Aorta (tissue), 5 donors: ENCODE data around the gene LCE2B. TPM values are rescaled to one million over a fixed set of nuclear protein-coding genes. Genes with fewer than 3 reads are reported as not detected.

Source experiments
- ATAC-seq: fragments of 200-7000 bp; cut with Tn5 transposase; one replicate; pipeline ENCODE4 v1.9.1; 2022; ENCODE audit warnings: moderate library complexity; ENCODE audit not compliant: low FRiP score
- DNase-seq, 2 donors: peaks; one replicate each; pipeline ENCODE4 v3.0.0-alpha.2; 2020
- H3K27ac ChIP-seq, 2 donors: one replicate each; pipeline ENCODE4 v1.5.1; 2013; ENCODE audit warnings: low read length in 2 of 2, mild to moderate bottlenecking in 2 of 2, moderate library complexity in 2 of 2, control low read depth in 1 of 2, inconsistent platforms in 1 of 2, low read depth in 1 of 2
- H3K27me3 ChIP-seq, 2 donors: one replicate each; pipeline ENCODE4 v1.6.1; 2013; ENCODE audit warnings: control low read depth in 1 of 2, low read length in 1 of 2, mild to moderate bottlenecking in 1 of 2, moderate library complexity in 1 of 2; ENCODE audit not compliant: insufficient read depth in 2 of 2, control insufficient read depth in 1 of 2
- H3K36me3 ChIP-seq, 2 donors: one replicate each; pipeline ENCODE4 v1.6.1; 2013; ENCODE audit warnings: control low read depth in 1 of 2, low read length in 1 of 2, mild to moderate bottlenecking in 1 of 2; ENCODE audit not compliant: insufficient read depth in 2 of 2, control insufficient read depth in 1 of 2
- H3K4me1 ChIP-seq, 2 donors: one replicate each; pipeline ENCODE4 v1.6.1; 2013; ENCODE audit warnings: low read length in 2 of 2, control low read depth in 1 of 2, mild to moderate bottlenecking in 1 of 2, moderate library complexity in 1 of 2; ENCODE audit not compliant: insufficient read depth in 2 of 2, control insufficient read depth in 1 of 2
- H3K4me3 ChIP-seq, 2 donors: one replicate each; pipeline ENCODE4 v1.5.1; 2013; ENCODE audit warnings: low read length in 2 of 2, control low read depth in 1 of 2, mild to moderate bottlenecking in 1 of 2
- H3K9me3 ChIP-seq: one replicate; pipeline ENCODE4 v1.6.1; 2013; ENCODE audit warnings: mild to moderate bottlenecking, low read length; ENCODE audit not compliant: control insufficient read depth
- WGBS, 2 donors: extraction: QIAGEN DNeasy Blood & Tissue Kit; methylation state at CpG; one replicate each; pipeline ENCODE4 v1.1.7; 2013; 5-methylcytosine and 5-hydroxymethylcytosine counted together
- intact Hi-C, 2 donors: fragments of 100-400 bp; cut with DNase I; formaldehyde crosslinking; loops; one replicate each; pipeline versions ENCODE4 v1.14.2 to v1.15.0; 2022
- polyA plus RNA-seq, 2 donors: library from polyadenylated mRNA; stranded (reverse); fragments of 200-250 nt; gene quantifications; one replicate each; pipeline ENCODE4 v1.2.3, GENCODE V29; 2013
- total RNA-seq, 2 donors: library from RNA; stranded (reverse); fragmentation: NEBNext Ultra II Directional; extraction: Animal tissue kit (Norgen Biotek cat#: 25700); gene quantifications; one replicate each; pipeline ENCODE4 v1.2.1, GENCODE V29; 2021
- donor health status: healthy with polysubstance abuse.
- donor health status: Bipolar disorder and iron deficiency.
- donor health status: DM: no; HTN: no; CAD: no.
- donor health status: DM: no; HTN: no; CAD: no.
- donor health status: DM: yes; HTN: yes; CAD: no.

LCE2B gene
- total and polyA plus RNA-seq, 4 donors = not detected

DNA sequence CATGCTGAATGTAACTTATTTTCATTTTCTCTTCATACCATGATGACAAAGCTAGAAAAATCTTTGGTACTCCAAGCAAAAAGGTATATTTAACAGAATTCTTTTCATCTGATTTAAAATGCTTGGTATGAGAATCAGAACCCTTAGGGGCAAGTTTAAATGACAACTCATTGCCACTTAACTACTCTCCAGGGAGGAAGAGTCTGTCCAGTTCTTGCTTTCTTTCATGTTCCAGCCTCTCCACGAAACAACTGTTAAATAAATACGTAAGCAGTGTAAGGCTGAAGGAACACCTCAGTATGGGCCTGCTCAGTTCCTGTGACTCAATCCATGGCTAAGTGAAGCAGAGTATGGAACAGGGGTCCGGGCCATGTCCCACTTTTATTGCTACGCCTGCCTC is 13.8 kb downstream of the LCE2B start:
- H3K36me3 ChIP-seq = no peaks in the 10 kb centered on the region
- no peak overlapping the region for H3K4me3 ChIP-seq
- peaks cover 0 to 2% of the 10 kb centered on the region in 2 donors for H3K27me3 ChIP-seq
- no peak overlapping the region for H3K27ac ChIP-seq
- no peaks in the 10 kb centered on the region for H3K9me3 ChIP-seq
- no peaks in the 10 kb centered on the region for H3K4me1 ChIP-seq
- DNase-seq (no peak), ATAC-seq (no peak)
- intact Hi-C loops = no loop called here
- WGBS, 2 donors = 58 to 67% methylated on average over 4 of the region's 4 CpGs

DNA sequence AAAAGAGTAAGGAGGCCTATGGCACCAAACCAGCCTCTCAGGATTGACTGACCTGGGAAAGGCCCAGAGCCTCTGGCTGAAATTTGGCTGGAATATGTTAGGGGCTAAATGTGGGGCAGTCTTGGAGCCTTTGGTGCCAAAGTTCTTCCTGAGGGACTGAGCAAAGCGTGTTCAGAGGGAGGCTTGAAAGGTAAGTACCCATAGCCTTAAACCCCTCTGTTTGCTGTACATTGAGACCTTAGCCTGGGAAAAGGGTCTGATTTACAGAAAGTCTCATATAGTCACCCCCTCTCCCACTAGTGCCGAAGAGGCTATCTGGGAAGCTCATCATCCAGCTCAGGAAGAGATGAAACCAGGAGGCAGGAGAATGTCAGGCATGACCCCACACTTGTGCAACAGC is 21.9 kb downstream of the LCE2B start, which contains the start of gene LCE4A:
Gene LCE4A, plus strand, starts transcription at position 301 of the 400 bp plus-strand sequence. CDS start 916 bp downstream, outside the sequence.
- no peak for ATAC-seq

DNA sequence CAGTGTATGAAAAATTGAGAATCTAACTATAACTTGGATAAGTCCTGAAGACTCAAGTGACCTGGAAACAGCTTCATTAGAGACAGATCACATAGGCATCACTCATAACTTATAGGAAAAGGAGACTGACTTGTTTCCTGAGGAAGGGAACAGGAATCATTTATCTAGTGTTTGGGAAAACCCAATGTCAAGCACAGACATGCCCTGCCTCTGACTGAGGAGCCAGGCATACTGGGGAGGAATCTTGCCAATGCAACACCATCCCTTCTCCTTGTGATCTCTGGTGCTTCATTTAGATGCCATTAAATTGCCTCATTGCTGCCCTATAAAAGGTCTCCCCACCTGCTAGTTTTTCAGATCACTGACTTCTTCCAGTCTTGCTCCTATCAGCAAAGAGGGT is 32.3 kb downstream of the LCE2B start:
- Histone ChIP-seq H3K36me3 (no peaks in the 10 kb centered on the region), H3K27me3 (no peaks in the 10 kb centered on the region), H3K27ac (no peak overlapping the region), H3K9me3 (peaks cover 3% of the 10 kb centered on the region), H3K4me1 (no peaks in the 10 kb centered on the region), H3K4me3 (no peak overlapping the region)
- intact Hi-C loops = no loop called here
- ATAC-seq (no peak), DNase-seq (no peak)

More for the DNA sequence above, 21.9 kb downstream of the LCE2B start, which contains the start of gene LCE4A:
- Histone ChIP-seq H3K36me3 (no peaks in the 10 kb centered on the region), H3K27ac (no peak within 1 kb of the TSS), H3K4me3 (no peak within 1 kb of the TSS), H3K27me3 (no peaks in the 10 kb centered on the region), H3K4me1 (no peaks in the 10 kb centered on the region), H3K9me3 (no peaks in the 10 kb centered on the region)
- DNase-seq = no peak
- intact Hi-C loops = no loop called here
- WGBS, 2 donors = 69 to 71% methylated on average over 2 of the region's 2 CpGs

DNA sequence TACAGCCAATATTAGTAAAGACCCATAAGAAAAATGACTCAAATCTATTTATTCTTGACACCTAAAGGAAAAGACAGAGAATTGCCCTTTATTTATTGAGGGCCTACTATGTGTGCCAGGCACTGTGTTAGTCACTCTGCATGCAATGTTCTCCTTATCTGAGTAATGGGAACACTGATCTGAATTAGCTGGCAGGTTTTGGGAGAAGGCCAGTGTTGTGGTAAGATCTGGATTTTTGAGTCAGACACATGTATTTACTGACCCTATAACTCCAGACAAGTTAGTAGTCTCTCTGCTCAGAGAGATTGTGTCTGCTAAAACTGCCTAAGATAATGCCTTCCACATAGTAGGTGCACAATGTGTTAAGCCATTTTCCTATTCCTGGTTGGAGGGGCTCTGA is 39.3 kb downstream of the LCE2B start:
- H3K9me3 ChIP-seq = no peaks in the 10 kb centered on the region
- no peaks in the 10 kb centered on the region for H3K36me3 ChIP-seq
- ATAC-seq = no peak
- intact Hi-C loops = no loop called here
- H3K4me1 ChIP-seq = no peaks in the 10 kb centered on the region
- no peak overlapping the region for H3K27ac ChIP-seq
- no peak overlapping the region for H3K4me3 ChIP-seq
- DNase-seq = no peak
- no peaks in the 10 kb centered on the region for H3K27me3 ChIP-seq

DNA sequence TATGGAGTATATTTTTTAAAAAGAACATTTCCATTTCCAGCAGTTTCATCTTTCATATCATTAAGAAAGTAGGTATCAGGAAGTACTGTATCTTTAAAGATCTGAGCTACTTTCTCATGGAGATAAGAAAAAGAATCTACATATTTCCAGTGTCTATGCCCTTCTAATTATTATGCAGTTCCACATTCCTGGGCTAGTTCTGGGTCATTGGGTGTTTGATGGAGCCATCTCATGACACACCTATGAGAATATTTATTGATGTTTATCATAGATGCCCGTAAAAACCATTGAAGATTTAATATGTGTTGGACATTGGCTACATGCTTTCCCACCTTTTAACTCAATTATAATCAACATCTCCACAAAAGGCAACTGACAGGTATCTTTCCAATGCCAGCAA is 43.1 kb downstream of the LCE2B start:
- ATAC-seq = no peak
- no peaks in the 10 kb centered on the region for H3K27me3 ChIP-seq
- peaks cover 1% of the 10 kb centered on the region for H3K9me3 ChIP-seq
- no peak for DNase-seq
- 77 to 82% methylated on average over 1 of the region's 1 CpG for WGBS, 2 donors
- no peak overlapping the region for H3K27ac ChIP-seq
- H3K36me3 ChIP-seq = no peaks in the 10 kb centered on the region
- intact Hi-C loops = no loop called here
- no peak overlapping the region for H3K4me3 ChIP-seq
- H3K4me1 ChIP-seq = no peaks in the 10 kb centered on the region

DNA sequence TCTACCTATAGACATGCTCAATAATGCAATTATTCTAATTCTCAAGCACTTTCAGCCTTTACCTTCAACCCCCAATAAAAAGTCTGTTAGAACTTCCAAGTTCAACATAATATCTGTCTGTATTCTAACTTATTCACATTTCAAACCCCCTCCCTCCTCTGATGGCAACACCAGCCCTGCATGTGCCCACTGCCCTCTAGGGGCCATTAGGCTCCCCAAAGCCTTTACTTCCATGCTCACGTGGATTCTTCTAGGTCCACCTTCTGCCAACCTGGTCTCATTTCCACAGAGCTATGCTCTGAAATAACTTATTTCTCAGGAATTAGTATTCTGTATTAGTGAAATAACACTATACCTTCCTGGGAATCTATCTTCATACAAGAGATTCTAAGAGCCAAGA is 49.7 kb downstream of the LCE2B start:
- H3K36me3 ChIP-seq = no peaks in the 10 kb centered on the region
- no peak for ATAC-seq
- no peaks in the 10 kb centered on the region for H3K4me1 ChIP-seq
- intact Hi-C loops = no loop called here
- no peak overlapping the region for H3K27ac ChIP-seq
- DNase-seq = no peak
- peaks cover 1% of the 10 kb centered on the region for H3K9me3 ChIP-seq
- no peaks in the 10 kb centered on the region for H3K27me3 ChIP-seq
- 6 to 21% methylated on average over 1 of the region's 1 CpG for WGBS, 2 donors
- no peak overlapping the region for H3K4me3 ChIP-seq

Other genes starting within 250 kb of the LCE2B start
- not detected for gene LCE5A, start 175.3 kb upstream of the LCE2B start, total RNA-seq
- gene LCE5A, start 175.3 kb upstream of the LCE2B start, polyA plus RNA-seq = under 1 TPM in 1 of 2 donors, not detected in 1; 0.15 TPM
- not detected for gene CRCT1, start 171.6 kb upstream of the LCE2B start, total RNA-seq
- gene CRCT1, start 171.6 kb upstream of the LCE2B start, polyA plus RNA-seq = 1 to 10 TPM in 1 of 2 donors, under 1 TPM in 1; 0.18 to 1.1 TPM
- not detected for gene LCE3E, start 119.3 kb upstream of the LCE2B start, total RNA-seq
- not detected for gene LCE3E, start 119.3 kb upstream of the LCE2B start, polyA plus RNA-seq
- not detected for gene LCE3D, start 105.6 kb upstream of the LCE2B start, total RNA-seq
- gene LCE3D, start 105.6 kb upstream of the LCE2B start, polyA plus RNA-seq = not detected
- not detected for gene LCE3C, start 85.9 kb upstream of the LCE2B start, total RNA-seq
- gene LCE3C, start 85.9 kb upstream of the LCE2B start, polyA plus RNA-seq = not detected
- gene LCE3B, start 72.3 kb upstream of the LCE2B start, total RNA-seq = not detected
- gene LCE3B, start 72.3 kb upstream of the LCE2B start, polyA plus RNA-seq = not detected
- not detected for gene LCE3A, start 63.0 kb upstream of the LCE2B start, total RNA-seq
- not detected for gene LCE3A, start 63.0 kb upstream of the LCE2B start, polyA plus RNA-seq
- not detected for gene LCE2D, start 22.7 kb upstream of the LCE2B start, total RNA-seq
- not detected for gene LCE2D, start 22.7 kb upstream of the LCE2B start, polyA plus RNA-seq
- not detected for gene LCE2C, start 10.8 kb upstream of the LCE2B start, total RNA-seq
- gene LCE2C, start 10.8 kb upstream of the LCE2B start, polyA plus RNA-seq = not detected
- gene LCE2A, start 12.2 kb downstream of the LCE2B start, total RNA-seq = not detected
- not detected for gene LCE2A, start 12.2 kb downstream of the LCE2B start, polyA plus RNA-seq
- not detected for gene LCE4A, start 22.0 kb downstream of the LCE2B start, total RNA-seq
- gene LCE4A, start 22.0 kb downstream of the LCE2B start, polyA plus RNA-seq = not detected
- gene KPRP, start 71.9 kb downstream of the LCE2B start, total RNA-seq = not detected
- gene KPRP, start 71.9 kb downstream of the LCE2B start, polyA plus RNA-seq = not detected
- not detected for gene LCE1F, start 89.0 kb downstream of the LCE2B start, total RNA-seq
- not detected for gene LCE1F, start 89.0 kb downstream of the LCE2B start, polyA plus RNA-seq
- not detected for gene LCE1E, start 100.1 kb downstream of the LCE2B start, total RNA-seq
- gene LCE1E, start 100.1 kb downstream of the LCE2B start, polyA plus RNA-seq = not detected
- not detected for gene LCE1D, start 110.6 kb downstream of the LCE2B start, total RNA-seq
- not detected for gene LCE1D, start 110.6 kb downstream of the LCE2B start, polyA plus RNA-seq
- not detected for gene LCE1C, start 120.5 kb downstream of the LCE2B start, total RNA-seq
- gene LCE1C, start 120.5 kb downstream of the LCE2B start, polyA plus RNA-seq = not detected
- not detected for gene LCE1B, start 125.8 kb downstream of the LCE2B start, total RNA-seq
- gene LCE1B, start 125.8 kb downstream of the LCE2B start, polyA plus RNA-seq = not detected
- gene LCE1A, start 141.3 kb downstream of the LCE2B start, total RNA-seq = not detected
- not detected for gene LCE1A, start 141.3 kb downstream of the LCE2B start, polyA plus RNA-seq
- gene LCE6A, start 156.7 kb downstream of the LCE2B start, total RNA-seq = not detected
- gene LCE6A, start 156.7 kb downstream of the LCE2B start, polyA plus RNA-seq = not detected
- gene LCE7A, start 173.9 kb downstream of the LCE2B start, total RNA-seq = not detected
- not detected for gene LCE7A, start 173.9 kb downstream of the LCE2B start, polyA plus RNA-seq
- gene SMCP, start 192.2 kb downstream of the LCE2B start, total RNA-seq = not detected
- gene SMCP, start 192.2 kb downstream of the LCE2B start, polyA plus RNA-seq = not detected
- not detected for gene IVL, start 222.4 kb downstream of the LCE2B start, total RNA-seq
- under 1 TPM; 0.13 TPM for gene IVL, start 222.4 kb downstream of the LCE2B start, polyA plus RNA-seq